LNCAP (cell line): ENCODE data around the gene CHCHD6.

Source experiments
- TF ChIP-seq, protein P1 (sequence below): fragments of 450-650 bp; IDR thresholded peaks from 2 replicates; pipeline ENCODE4 v1.5.1; 2017; ENCODE audit warnings: mild to moderate bottlenecking

Gene CHCHD6

DNA sequence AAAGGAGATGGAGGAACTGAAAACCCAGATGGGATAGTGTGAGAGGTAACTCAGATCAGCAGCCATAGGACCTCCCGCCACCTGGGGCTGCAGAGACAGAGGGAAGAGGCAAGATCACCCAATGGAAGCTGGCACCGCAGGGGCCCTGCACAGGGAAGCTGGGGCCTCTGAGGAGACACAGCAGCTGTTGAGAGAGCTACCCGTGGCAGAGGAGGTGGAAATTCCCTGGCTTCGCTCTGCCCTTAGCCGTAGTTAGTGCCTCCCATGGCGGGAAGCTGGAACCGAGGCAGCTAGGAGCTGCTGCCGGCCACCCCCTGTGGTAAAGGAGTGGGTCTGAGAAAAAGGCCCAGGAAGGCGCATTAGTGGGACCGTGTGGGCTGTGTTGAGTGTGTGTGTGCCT, 260.9 kb downstream of the CHCHD6 start:
- TF ChIP-seq, protein P1, sequence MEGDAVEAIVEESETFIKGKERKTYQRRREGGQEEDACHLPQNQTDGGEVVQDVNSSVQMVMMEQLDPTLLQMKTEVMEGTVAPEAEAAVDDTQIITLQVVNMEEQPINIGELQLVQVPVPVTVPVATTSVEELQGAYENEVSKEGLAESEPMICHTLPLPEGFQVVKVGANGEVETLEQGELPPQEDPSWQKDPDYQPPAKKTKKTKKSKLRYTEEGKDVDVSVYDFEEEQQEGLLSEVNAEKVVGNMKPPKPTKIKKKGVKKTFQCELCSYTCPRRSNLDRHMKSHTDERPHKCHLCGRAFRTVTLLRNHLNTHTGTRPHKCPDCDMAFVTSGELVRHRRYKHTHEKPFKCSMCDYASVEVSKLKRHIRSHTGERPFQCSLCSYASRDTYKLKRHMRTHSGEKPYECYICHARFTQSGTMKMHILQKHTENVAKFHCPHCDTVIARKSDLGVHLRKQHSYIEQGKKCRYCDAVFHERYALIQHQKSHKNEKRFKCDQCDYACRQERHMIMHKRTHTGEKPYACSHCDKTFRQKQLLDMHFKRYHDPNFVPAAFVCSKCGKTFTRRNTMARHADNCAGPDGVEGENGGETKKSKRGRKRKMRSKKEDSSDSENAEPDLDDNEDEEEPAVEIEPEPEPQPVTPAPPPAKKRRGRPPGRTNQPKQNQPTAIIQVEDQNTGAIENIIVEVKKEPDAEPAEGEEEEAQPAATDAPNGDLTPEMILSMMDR: no peak

DNA sequence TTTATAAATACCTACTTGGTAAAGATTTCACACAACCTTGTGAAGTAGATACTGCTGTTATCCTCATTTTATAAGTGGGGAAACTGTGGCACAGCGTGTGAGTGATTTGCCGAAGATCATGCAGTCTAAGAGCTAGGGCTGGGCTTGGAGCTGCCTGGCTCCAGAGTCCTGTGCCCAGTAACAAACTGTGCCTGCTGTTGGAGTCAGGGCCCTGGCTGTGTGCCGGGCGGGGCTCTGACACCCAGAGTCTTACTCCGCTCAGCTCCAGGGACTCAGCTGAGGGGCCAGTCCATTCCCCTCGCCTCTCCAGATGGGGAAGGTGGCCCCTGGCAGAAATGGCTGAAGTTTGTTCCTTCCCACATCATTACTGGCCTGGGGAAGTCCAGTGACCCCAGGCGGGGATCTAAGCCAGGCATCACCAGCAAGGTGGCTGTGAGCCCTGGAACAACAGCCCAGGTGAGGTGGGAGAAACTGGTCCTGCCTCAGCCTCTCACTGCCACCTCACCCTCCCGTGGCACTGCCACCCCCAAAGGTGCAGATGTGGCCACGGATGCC, 261.6 kb downstream of the CHCHD6 start:
- TF ChIP-seq, protein P1: no peak

DNA sequence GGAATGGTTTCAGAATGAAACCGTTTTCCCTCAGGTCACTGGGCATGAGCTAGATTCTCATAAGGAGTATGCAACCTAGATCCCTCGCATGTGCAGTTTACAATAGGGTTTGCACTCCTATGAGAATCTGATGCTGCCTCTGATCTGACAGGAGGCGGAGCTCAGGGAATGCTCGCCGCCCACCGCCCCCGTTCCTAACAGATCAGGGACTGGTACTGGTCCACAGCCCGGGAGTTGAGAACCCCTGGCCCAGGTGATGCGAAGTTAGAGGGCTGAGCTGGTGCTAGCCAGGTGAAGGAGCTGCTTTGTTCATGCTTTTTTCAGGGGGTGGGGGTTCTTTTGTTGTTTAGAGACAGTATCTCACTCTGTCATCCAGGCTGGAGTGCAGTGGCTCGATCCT, 263.3 kb downstream of the CHCHD6 start:
- TF ChIP-seq, protein P1: no peak

DNA sequence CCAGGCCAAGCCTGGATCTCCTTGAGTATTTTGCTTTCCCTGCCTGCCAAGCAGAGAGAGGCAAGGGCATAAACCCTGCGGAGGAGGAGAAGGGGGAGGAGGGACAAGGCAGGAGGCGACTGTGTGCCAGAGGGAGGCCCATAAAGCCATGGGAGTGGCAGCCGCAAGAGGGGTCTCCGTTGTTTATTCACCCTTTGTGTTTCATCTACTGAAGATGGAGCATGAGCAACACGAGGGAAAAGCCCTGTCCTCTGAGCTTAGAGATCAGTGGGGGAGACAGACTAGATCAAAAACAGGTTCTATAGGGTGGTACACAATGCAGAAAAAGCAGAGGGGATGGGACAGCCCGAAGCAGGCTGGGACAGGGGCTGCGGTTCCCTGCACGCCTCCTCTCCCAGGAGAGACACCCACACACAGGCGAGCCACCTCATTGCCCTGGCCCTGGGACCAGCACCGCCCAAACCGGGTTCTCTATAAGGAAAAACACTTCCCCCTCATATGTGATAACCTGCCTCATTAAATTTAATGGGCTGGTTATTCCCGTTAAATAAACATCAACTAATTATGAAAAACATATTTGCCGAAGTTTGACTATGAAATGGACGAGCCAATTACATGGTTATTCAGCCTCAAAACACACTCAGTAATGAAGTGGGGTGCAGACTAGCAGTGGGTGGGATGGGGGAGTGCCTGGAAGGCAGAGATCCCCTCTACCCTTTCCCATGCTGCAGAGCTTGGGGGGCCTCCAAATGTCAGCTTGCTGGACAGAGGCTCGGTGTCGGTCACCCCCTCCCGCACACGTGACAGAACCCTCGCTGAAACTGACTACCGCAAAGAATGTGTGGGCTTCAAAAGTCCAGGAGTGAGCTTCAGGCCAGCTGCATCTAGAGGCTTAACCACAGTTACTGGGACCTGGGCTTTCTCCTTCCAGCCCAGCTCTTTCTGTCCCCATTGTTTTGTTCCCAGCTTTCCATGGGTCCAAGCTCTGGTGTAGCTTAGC, 264.7 kb downstream of the CHCHD6 start:
- TF ChIP-seq, protein P1: no peak

DNA sequence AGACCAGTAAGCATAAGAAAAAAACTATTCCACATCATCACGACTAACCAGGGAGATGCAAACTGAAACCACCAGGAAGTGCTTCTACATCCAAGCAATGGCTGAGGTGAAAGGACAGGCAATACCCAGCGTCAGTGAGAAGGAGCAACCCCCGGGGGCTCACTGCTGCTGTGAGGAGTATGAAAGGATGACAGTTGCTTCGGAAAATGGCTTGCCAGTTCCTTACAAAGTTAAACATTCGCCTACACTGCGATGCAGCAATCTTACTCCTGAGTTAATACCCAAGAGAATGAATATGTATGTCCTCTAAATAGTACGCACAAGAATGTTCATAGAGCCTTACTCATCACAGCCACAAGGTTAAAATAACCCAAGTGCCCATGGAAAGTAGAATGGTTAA, 265.5 kb downstream of the CHCHD6 start:
- TF ChIP-seq, protein P1: no peak

DNA sequence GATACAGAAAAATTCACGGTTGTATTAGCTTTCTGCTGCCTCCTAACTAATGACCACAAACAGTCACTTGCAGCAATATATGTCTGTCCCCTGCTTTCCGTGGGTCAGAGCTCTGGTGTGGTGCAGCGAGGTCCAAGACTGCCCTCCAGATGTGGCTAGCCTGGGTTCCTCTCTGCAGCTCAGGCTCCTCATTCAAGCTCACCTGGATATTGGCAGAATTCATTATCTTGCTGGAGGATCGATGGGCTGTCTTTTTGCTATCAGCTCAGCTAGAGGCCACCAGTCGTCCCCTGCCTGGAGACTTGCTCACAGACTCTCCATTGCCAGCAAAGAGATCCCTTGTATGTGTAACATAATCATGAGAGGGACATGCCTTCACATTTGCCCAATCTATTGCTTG, 266.1 kb downstream of the CHCHD6 start:
- TF ChIP-seq, protein P1: no peak

DNA sequence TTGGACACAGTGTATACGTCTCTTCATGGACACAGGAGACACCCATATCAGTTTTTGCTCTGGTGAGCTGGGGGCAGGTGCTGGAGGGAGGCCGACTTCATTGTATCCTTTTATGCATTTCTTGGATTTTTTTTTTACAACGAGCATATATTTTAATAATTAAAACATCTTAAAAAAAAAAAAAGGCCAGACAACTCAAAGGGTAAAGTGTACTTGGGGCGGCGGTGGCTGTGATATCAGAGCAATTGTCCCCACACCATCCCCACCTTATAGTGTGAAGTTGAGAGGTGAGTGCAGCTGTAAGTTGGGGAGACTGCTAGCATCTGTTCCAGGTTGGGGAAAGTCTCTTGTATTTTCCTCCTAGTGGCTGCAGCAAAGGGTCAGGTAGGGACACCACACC, 266.9 kb downstream of the CHCHD6 start:
- TF ChIP-seq, protein P1: no peak
